ENCODE measurements around the gene KLHL13. TPM values are rescaled to one million over a fixed set of nuclear protein-coding genes. Genes with fewer than 3 reads are reported as not detected.

The KLHL13 gene
- total and polyA plus RNA-seq, 2 experiments from 2014 or later, result 18.5 to 44.9 TPM

DNA sequence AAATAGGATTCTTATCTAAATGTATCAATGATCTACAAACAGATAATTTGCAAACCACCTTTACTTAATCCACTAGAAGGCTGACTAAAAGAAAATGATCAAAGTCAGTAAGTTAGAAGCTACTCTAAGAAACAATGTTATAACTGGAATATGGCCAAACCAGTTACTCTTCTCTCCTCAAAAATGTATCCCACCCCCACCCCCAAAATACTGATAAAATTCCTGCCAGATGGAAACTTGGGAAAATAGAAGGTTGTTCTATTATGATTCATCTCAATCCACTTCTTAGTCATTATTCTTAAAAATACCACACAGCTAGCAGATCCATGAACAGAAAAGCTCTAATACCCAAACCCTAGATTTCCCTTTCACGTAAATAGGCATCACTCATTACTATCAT lies 206.4 kb downstream of the KLHL13 start:
- H3K9me3 ChIP-seq (ENCODE audit: low read depth), result no peaks in the 10 kb centered on the region
- H2AFZ ChIP-seq, result no peak overlapping the region
- WGBS (ENCODE audit: low lambda C conversion rate, missing lambda C conversion rate), result 68% methylated on average over 1 of the region's 1 CpG
- TF ChIP-seq, protein P1, sequence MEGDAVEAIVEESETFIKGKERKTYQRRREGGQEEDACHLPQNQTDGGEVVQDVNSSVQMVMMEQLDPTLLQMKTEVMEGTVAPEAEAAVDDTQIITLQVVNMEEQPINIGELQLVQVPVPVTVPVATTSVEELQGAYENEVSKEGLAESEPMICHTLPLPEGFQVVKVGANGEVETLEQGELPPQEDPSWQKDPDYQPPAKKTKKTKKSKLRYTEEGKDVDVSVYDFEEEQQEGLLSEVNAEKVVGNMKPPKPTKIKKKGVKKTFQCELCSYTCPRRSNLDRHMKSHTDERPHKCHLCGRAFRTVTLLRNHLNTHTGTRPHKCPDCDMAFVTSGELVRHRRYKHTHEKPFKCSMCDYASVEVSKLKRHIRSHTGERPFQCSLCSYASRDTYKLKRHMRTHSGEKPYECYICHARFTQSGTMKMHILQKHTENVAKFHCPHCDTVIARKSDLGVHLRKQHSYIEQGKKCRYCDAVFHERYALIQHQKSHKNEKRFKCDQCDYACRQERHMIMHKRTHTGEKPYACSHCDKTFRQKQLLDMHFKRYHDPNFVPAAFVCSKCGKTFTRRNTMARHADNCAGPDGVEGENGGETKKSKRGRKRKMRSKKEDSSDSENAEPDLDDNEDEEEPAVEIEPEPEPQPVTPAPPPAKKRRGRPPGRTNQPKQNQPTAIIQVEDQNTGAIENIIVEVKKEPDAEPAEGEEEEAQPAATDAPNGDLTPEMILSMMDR (IDR thresholded peaks at IDR 0.05; ENCODE audit: poor library complexity), result no peak
- TF ChIP-seq EZH2phosphoT487 (IDR thresholded peaks at IDR 0.05; ENCODE audit: low read depth, severe bottlenecking, unreplicated experiment) (no peak), EZH2 (IDR thresholded peaks at IDR 0.05; ENCODE audit: borderline replicate concordance) (no peak)
- no peaks in the 10 kb centered on the region for H3K36me3 ChIP-seq (replicated peaks; ENCODE audit: insufficient read depth, low read depth)
- no peak overlapping the region for H3K27ac ChIP-seq
- H3K4me3 ChIP-seq, result no peak overlapping the region
- H3K27me3 ChIP-seq, result no peaks in the 10 kb centered on the region
- no peaks in the 10 kb centered on the region for H3K9me2 ChIP-seq (replicated peaks; ENCODE audit: insufficient read depth)
- no peaks in the 10 kb centered on the region for H3K79me2 ChIP-seq
- H4K20me1 ChIP-seq (ENCODE audit: insufficient read depth, poor library complexity, severe bottlenecking), result no peaks in the 10 kb centered on the region
- no peaks in the 10 kb centered on the region for H3K4me1 ChIP-seq (ENCODE audit: insufficient read depth)
- no peak overlapping the region for H3K4me2 ChIP-seq
- no peak for DNase-seq (ENCODE audit: low spot score)

DNA sequence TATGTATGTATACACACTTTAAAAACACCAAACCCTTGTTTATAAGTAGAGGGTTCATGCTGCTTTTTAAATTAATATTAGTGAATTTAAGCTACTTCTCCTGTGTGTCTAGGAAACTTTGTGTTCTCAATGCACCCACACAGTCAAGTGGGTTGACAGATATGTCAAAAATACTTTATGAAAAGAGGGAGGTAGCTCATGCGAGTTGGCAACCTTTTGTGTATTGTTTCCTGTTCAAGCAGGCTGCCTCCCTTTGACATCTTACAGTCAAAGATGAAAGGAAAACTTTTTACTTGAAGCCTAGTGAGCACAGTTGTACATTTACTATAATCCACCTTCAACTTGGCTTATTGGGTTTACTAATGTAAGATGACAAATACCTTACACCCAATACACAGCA lies 218.4 kb downstream of the KLHL13 start:
- no peak overlapping the region for H2AFZ ChIP-seq
- DNase-seq (ENCODE audit: low spot score), result no peak

DNA sequence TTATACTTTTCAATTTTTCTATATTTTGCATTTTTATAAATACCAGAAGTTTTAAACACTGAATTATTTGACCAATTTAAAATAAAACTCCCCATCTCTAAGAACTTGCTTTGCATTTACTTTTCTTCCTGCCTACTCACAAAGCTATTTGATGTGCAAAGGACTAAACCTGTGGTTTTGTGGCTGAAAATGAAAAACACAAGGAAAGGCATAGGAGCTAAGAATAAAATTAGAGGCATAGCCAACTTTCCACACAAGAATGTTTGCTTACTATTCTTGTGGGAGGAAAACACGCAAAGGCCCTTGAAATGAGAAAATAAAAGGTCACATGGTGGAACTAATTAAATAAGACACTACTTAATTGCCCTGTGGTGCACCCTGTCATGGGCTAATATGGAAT lies 221.2 kb downstream of the KLHL13 start:
- Histone ChIP-seq H3K4me1 (ENCODE audit: insufficient read depth) (no peaks in the 10 kb centered on the region), H3K36me3 (replicated peaks; ENCODE audit: insufficient read depth, low read depth) (no peaks in the 10 kb centered on the region), H3K9me3 (ENCODE audit: low read depth) (no peaks in the 10 kb centered on the region), H3K27ac (no peak overlapping the region), H2AFZ (no peak overlapping the region), H3K4me3 (no peak overlapping the region), H4K20me1 (ENCODE audit: insufficient read depth, poor library complexity, severe bottlenecking) (no peaks in the 10 kb centered on the region), H3K27me3 (no peaks in the 10 kb centered on the region), H3K9me2 (replicated peaks; ENCODE audit: insufficient read depth) (no peaks in the 10 kb centered on the region), H3K4me2 (no peak overlapping the region), H3K79me2 (no peaks in the 10 kb centered on the region)
- TF ChIP-seq, protein P1 (IDR thresholded peaks at IDR 0.05; ENCODE audit: poor library complexity), result no peak
- TF ChIP-seq EZH2phosphoT487 (IDR thresholded peaks at IDR 0.05; ENCODE audit: low read depth, severe bottlenecking, unreplicated experiment) (no peak), EZH2 (IDR thresholded peaks at IDR 0.05; ENCODE audit: borderline replicate concordance) (no peak)
- 50% methylated on average over 1 of the region's 1 CpG for WGBS (ENCODE audit: low lambda C conversion rate, missing lambda C conversion rate)
- DNase-seq (ENCODE audit: low spot score), result no peak

More for the DNA sequence above, 218.4 kb downstream of the KLHL13 start:
- no peaks in the 10 kb centered on the region for H3K9me3 ChIP-seq (ENCODE audit: low read depth)
- no peaks in the 10 kb centered on the region for H3K4me1 ChIP-seq (ENCODE audit: insufficient read depth)
- no peaks in the 10 kb centered on the region for H3K79me2 ChIP-seq
- WGBS (ENCODE audit: low lambda C conversion rate, missing lambda C conversion rate), result 64% methylated on average over 1 of the region's 1 CpG
- H3K9me2 ChIP-seq (replicated peaks; ENCODE audit: insufficient read depth), result no peaks in the 10 kb centered on the region
- no peak overlapping the region for H3K27ac ChIP-seq
- H3K36me3 ChIP-seq (replicated peaks; ENCODE audit: insufficient read depth, low read depth), result no peaks in the 10 kb centered on the region
- no peak overlapping the region for H3K4me2 ChIP-seq
- H3K4me3 ChIP-seq, result no peak overlapping the region
- no peaks in the 10 kb centered on the region for H4K20me1 ChIP-seq (ENCODE audit: insufficient read depth, poor library complexity, severe bottlenecking)
- no peaks in the 10 kb centered on the region for H3K27me3 ChIP-seq
- TF ChIP-seq, protein P1 (IDR thresholded peaks at IDR 0.05; ENCODE audit: poor library complexity), result no peak
- no peak for TF ChIP-seq EZH2 (IDR thresholded peaks at IDR 0.05; ENCODE audit: borderline replicate concordance)

DNA sequence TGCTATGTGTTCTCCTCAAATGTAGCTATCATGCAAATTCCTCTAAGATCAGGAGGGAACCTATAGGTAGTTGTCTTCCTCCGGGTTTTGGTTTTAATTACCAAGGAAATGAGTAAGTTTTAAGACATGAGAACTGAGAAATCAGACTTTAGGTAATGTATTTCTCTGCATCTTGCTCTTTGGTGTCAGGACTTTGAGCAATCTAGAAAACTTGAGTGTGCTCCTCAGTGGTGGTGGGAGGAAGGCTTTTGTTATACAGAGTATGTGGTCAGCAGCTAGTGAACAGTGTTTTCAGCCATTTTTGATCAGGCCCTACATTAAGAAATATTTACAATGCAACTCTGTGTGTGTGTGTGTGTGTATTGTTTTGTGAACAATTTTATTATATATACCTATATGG lies 224.1 kb downstream of the KLHL13 start:
- no peaks in the 10 kb centered on the region for H3K27me3 ChIP-seq
- no peaks in the 10 kb centered on the region for H3K79me2 ChIP-seq
- no peak for DNase-seq (ENCODE audit: low spot score)
- no peak overlapping the region for H3K4me3 ChIP-seq
- H3K4me2 ChIP-seq, result no peak overlapping the region
- no peak overlapping the region for H2AFZ ChIP-seq
- no peaks in the 10 kb centered on the region for H4K20me1 ChIP-seq (ENCODE audit: insufficient read depth, poor library complexity, severe bottlenecking)
- H3K27ac ChIP-seq, result no peak overlapping the region
- H3K9me2 ChIP-seq (replicated peaks; ENCODE audit: insufficient read depth), result no peaks in the 10 kb centered on the region
- H3K4me1 ChIP-seq (ENCODE audit: insufficient read depth), result no peaks in the 10 kb centered on the region
- no peaks in the 10 kb centered on the region for H3K9me3 ChIP-seq (ENCODE audit: low read depth)
- H3K36me3 ChIP-seq (replicated peaks; ENCODE audit: insufficient read depth, low read depth), result no peaks in the 10 kb centered on the region
- 44% methylated on average over 1 of the region's 1 CpG for WGBS (ENCODE audit: low lambda C conversion rate, missing lambda C conversion rate)
- no peak for TF ChIP-seq EZH2phosphoT487 (IDR thresholded peaks at IDR 0.05; ENCODE audit: low read depth, severe bottlenecking, unreplicated experiment)
- no peak for TF ChIP-seq EZH2 (IDR thresholded peaks at IDR 0.05; ENCODE audit: borderline replicate concordance)
- TF ChIP-seq, protein P1 (IDR thresholded peaks at IDR 0.05; ENCODE audit: poor library complexity), result no peak
